ENCODE data around the gene KRT75.

Gene KRT75

GRCh38 chr12:52383331-52383730, 50.8 kb downstream of the KRT75 start:
- H3K9ac ChIP-seq (ENCODE audit: low read depth in 1 of 2, low read length in 2 of 2) = no peak overlapping the region
- no peaks in the 10 kb centered on the region for H3K4me1 ChIP-seq (ENCODE audit: control insufficient read depth in 2 of 2, insufficient read depth in 2 of 2, low read length in 2 of 2)

DNA sequence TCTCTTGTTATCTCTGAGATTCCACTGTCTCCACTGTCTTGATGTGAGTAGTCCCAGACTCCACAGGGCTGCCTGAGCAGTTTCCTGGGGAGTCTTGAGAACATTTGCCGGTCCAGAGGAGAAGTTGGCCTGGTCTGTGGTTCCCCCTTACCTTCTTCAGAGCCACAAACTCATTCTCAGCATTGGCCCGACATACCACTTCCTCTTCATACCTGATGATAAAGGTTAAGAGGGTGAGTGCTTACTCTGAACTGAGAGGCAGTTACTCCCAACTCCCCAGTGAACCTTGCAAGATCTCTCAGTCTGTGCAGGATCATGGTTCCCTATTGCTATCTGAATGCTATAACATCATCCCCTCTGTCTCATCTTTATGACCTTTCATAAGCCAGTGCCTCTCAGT, 51.3 kb downstream of the KRT75 start:
- Histone ChIP-seq H3K36me3 (ENCODE audit: control insufficient read depth in 2 of 2, insufficient read depth in 2 of 2, low read length in 2 of 2) (no peaks in the 10 kb centered on the region), H3K9me3 (ENCODE audit: control insufficient read depth in 2 of 2, low read length in 2 of 2) (no peaks in the 10 kb centered on the region), H3K4me3 (ENCODE audit: low read length in 2 of 2) (no peak overlapping the region)

More at GRCh38 chr12:52383331-52383730, 50.8 kb downstream of the KRT75 start:
- no peak overlapping the region for H3K4me3 ChIP-seq (ENCODE audit: low read length in 2 of 2)
- no peaks in the 10 kb centered on the region for H3K36me3 ChIP-seq (ENCODE audit: control insufficient read depth in 2 of 2, insufficient read depth in 2 of 2, low read length in 2 of 2)
- peaks cover 0 to 1% of the 10 kb centered on the region in 2 donors for H3K27me3 ChIP-seq (ENCODE audit: control insufficient read depth in 2 of 2, insufficient read depth in 2 of 2, low read length in 2 of 2)
- no peaks in the 10 kb centered on the region for H3K9me3 ChIP-seq (ENCODE audit: control insufficient read depth in 2 of 2, low read length in 2 of 2)
- no peak overlapping the region for H3K27ac ChIP-seq (ENCODE audit: low read depth in 2 of 2, low read length in 2 of 2)

GRCh38 chr12:52381206-52381605, 53.0 kb downstream of the KRT75 start:
- Histone ChIP-seq H3K9me3 (ENCODE audit: control insufficient read depth in 2 of 2, low read length in 2 of 2) (no peaks in the 10 kb centered on the region), H3K4me3 (ENCODE audit: low read length in 2 of 2) (no peak overlapping the region), H3K27me3 (ENCODE audit: control insufficient read depth in 2 of 2, insufficient read depth in 2 of 2, low read length in 2 of 2) (no peaks in the 10 kb centered on the region), H3K36me3 (ENCODE audit: control insufficient read depth in 2 of 2, insufficient read depth in 2 of 2, low read length in 2 of 2) (no peaks in the 10 kb centered on the region), H3K27ac (ENCODE audit: low read depth in 2 of 2, low read length in 2 of 2) (no peak overlapping the region), H3K4me1 (ENCODE audit: control insufficient read depth in 2 of 2, insufficient read depth in 2 of 2, low read length in 2 of 2) (no peaks in the 10 kb centered on the region), H3K9ac (ENCODE audit: low read depth in 1 of 2, low read length in 2 of 2) (no peak overlapping the region)

More for the DNA sequence above, 51.3 kb downstream of the KRT75 start:
- H3K27me3 ChIP-seq (ENCODE audit: control insufficient read depth in 2 of 2, insufficient read depth in 2 of 2, low read length in 2 of 2) = no peaks in the 10 kb centered on the region
- no peaks in the 10 kb centered on the region for H3K4me1 ChIP-seq (ENCODE audit: control insufficient read depth in 2 of 2, insufficient read depth in 2 of 2, low read length in 2 of 2)
- H3K27ac ChIP-seq (ENCODE audit: low read depth in 2 of 2, low read length in 2 of 2) = no peak overlapping the region
- H3K9ac ChIP-seq (ENCODE audit: low read depth in 1 of 2, low read length in 2 of 2) = no peak overlapping the region

- no peak overlapping the region for H3K27ac ChIP-seq (ENCODE audit: low read depth in 2 of 2, low read length in 2 of 2)
- H3K27me3 ChIP-seq (ENCODE audit: control insufficient read depth in 2 of 2, insufficient read depth in 2 of 2, low read length in 2 of 2) = no peaks in the 10 kb centered on the region
- H3K9ac ChIP-seq (ENCODE audit: low read depth in 1 of 2, low read length in 2 of 2) = no peak overlapping the region
- H3K36me3 ChIP-seq (ENCODE audit: control insufficient read depth in 2 of 2, insufficient read depth in 2 of 2, low read length in 2 of 2) = no peaks in the 10 kb centered on the region
- H3K9me3 ChIP-seq (ENCODE audit: control insufficient read depth in 2 of 2, low read length in 2 of 2) = no peaks in the 10 kb centered on the region
- no peak overlapping the region for H3K4me3 ChIP-seq (ENCODE audit: low read length in 2 of 2)
- H3K4me1 ChIP-seq (ENCODE audit: control insufficient read depth in 2 of 2, insufficient read depth in 2 of 2, low read length in 2 of 2) = no peaks in the 10 kb centered on the region
Measured at GRCh38 chr12:52380271-52380694, 53.9 kb downstream of the KRT75 start.

DNA sequence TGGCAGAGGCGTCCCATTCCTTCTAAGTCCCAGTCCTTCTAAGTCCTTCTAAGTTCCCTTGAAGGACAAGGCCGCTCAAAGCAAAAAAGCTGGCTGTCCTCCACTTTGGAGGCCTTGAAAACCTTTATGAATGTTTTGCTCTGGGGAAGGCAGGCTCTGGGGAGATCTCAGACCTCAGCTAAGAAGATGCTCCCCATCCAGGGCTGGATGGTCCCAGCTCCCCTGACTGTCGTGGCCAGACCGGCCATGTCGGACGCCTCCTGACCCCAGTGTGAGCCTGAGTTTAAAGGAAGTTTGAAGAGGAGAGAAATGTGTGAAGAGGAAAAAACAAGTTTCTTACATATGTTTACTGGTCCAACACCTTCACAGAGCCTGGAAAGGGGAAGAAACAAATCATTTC, 54.6 kb downstream of the KRT75 start:
- no peaks in the 10 kb centered on the region for H3K9me3 ChIP-seq (ENCODE audit: control insufficient read depth in 2 of 2, low read length in 2 of 2)
- no peak overlapping the region for H3K4me3 ChIP-seq (ENCODE audit: low read length in 2 of 2)
- H3K36me3 ChIP-seq (ENCODE audit: control insufficient read depth in 2 of 2, insufficient read depth in 2 of 2, low read length in 2 of 2) = no peaks in the 10 kb centered on the region
- no peaks in the 10 kb centered on the region for H3K4me1 ChIP-seq (ENCODE audit: control insufficient read depth in 2 of 2, insufficient read depth in 2 of 2, low read length in 2 of 2)
- H3K27ac ChIP-seq (ENCODE audit: low read depth in 2 of 2, low read length in 2 of 2) = no peak overlapping the region
- H3K9ac ChIP-seq (ENCODE audit: low read depth in 1 of 2, low read length in 2 of 2) = no peak overlapping the region
- H3K27me3 ChIP-seq (ENCODE audit: control insufficient read depth in 2 of 2, insufficient read depth in 2 of 2, low read length in 2 of 2) = no peaks in the 10 kb centered on the region

DNA sequence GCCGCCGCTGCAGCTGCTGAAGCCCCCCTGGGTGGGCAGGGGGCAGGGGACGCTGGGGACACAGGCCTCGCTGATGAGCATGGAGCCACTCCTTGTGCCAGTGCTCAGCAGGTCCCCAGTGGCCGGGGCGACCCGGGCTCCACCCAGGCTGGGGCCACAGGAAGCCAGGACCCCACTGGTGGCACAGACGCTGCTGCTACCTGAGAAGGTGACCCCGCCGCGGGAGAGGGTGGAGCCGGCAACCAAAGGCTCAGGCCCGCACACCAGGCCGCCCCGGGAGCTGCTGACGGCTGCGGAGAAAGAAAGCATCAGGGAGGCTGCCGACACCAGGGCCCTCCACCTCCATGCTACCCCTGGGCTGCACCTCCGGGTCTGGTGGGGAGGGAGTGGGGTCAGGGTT, 56.1 kb downstream of the KRT75 start:
- Histone ChIP-seq H3K9me3 (ENCODE audit: control insufficient read depth in 2 of 2, low read length in 2 of 2) (no peaks in the 10 kb centered on the region), H3K27ac (ENCODE audit: low read depth in 2 of 2, low read length in 2 of 2) (no peak overlapping the region), H3K4me1 (ENCODE audit: control insufficient read depth in 2 of 2, insufficient read depth in 2 of 2, low read length in 2 of 2) (no peaks in the 10 kb centered on the region), H3K36me3 (ENCODE audit: control insufficient read depth in 2 of 2, insufficient read depth in 2 of 2, low read length in 2 of 2) (no peaks in the 10 kb centered on the region), H3K9ac (ENCODE audit: low read depth in 1 of 2, low read length in 2 of 2) (no peak overlapping the region), H3K4me3 (ENCODE audit: low read length in 2 of 2) (no peak overlapping the region), H3K27me3 (ENCODE audit: control insufficient read depth in 2 of 2, insufficient read depth in 2 of 2, low read length in 2 of 2) (no peaks in the 10 kb centered on the region)

- no peak overlapping the region for H3K4me3 ChIP-seq (ENCODE audit: low read length in 2 of 2)
- no peak overlapping the region for H3K27ac ChIP-seq (ENCODE audit: low read depth in 2 of 2, low read length in 2 of 2)
- H3K9me3 ChIP-seq (ENCODE audit: control insufficient read depth in 2 of 2, low read length in 2 of 2) = no peaks in the 10 kb centered on the region
- H3K36me3 ChIP-seq (ENCODE audit: control insufficient read depth in 2 of 2, insufficient read depth in 2 of 2, low read length in 2 of 2) = no peaks in the 10 kb centered on the region
- no peaks in the 10 kb centered on the region for H3K4me1 ChIP-seq (ENCODE audit: control insufficient read depth in 2 of 2, insufficient read depth in 2 of 2, low read length in 2 of 2)
- H3K9ac ChIP-seq (ENCODE audit: low read depth in 1 of 2, low read length in 2 of 2) = no peak overlapping the region
- H3K27me3 ChIP-seq (ENCODE audit: control insufficient read depth in 2 of 2, insufficient read depth in 2 of 2, low read length in 2 of 2) = no peaks in the 10 kb centered on the region
Measured at GRCh38 chr12:52377266-52377665, 56.9 kb downstream of the KRT75 start.
